OCI-LY3 (cell line): ENCODE measurements around the gene ICAM1.

ENCODE experiments used
- H2AFZ ChIP-seq: fragments of 200-600, 300-600 bp; shearing (Covaris generic); 2 replicates; pipeline ENCODE4 v1.6.0; 2014; ENCODE audit warnings: antibody characterized with exemption, low read depth, low read length
- H3K27ac ChIP-seq: fragments of 200-600, 300-600 bp; sonication (generic); 2 replicates; pipeline ENCODE4 v1.5.1; 2014; ENCODE audit warnings: mild to moderate bottlenecking, low read length, moderate library complexity, mixed read lengths
- H3K27me3 ChIP-seq: fragments of 200-600, 300-600 bp; sonication (generic); 2 replicates; pipeline ENCODE4 v1.6.1; 2014; ENCODE audit warnings: low read depth, low read length, mixed read lengths
- H3K36me3 ChIP-seq: fragments of 200-600, 300-600 bp; sonication (generic); replicated peaks from 2 replicates; pipeline ENCODE3; 2014; ENCODE audit warnings: low read depth, low read length, mixed read lengths
- H3K4me1 ChIP-seq: fragments of 300-600, 200-600 bp; sonication (generic); 2 replicates; pipeline ENCODE4 v1.6.1; 2014; ENCODE audit warnings: low read length, mixed read lengths
- H3K4me2 ChIP-seq: fragments of 200-600, 300-600 bp; sonication (generic); 2 replicates; pipeline ENCODE4 v1.6.1; 2014; ENCODE audit warnings: low read length, mixed read lengths
- H3K4me3 ChIP-seq: fragments of 300-600, 200-600 bp; sonication (generic); 2 replicates; pipeline ENCODE4 v1.5.1; 2014; ENCODE audit warnings: antibody characterized with exemption, mild to moderate bottlenecking, low read length, moderate library complexity
- H3K79me2 ChIP-seq: fragments of 300-600, 200-600 bp; shearing (Covaris generic); 2 replicates; pipeline ENCODE4 v1.6.1; 2014; ENCODE audit warnings: mild to moderate bottlenecking, low read length, mixed read lengths
- H3K9ac ChIP-seq: fragments of 300-600, 200-600 bp; shearing (Covaris generic); 2 replicates; pipeline ENCODE4 v1.6.0; 2014; ENCODE audit warnings: mild to moderate bottlenecking, low read length, moderate library complexity
- H3K9me3 ChIP-seq: fragments of 200-600, 300-600 bp; shearing (Covaris generic); 2 replicates; pipeline ENCODE4 v1.6.1; 2014; ENCODE audit warnings: low read length, mixed read lengths; ENCODE audit not compliant: insufficient read depth
- H4K20me1 ChIP-seq: fragments of 200-600, 300-600 bp; sonication (generic); 2 replicates; pipeline ENCODE4 v1.6.1; 2016; ENCODE audit warnings: low read length, mixed read lengths; ENCODE audit not compliant: insufficient read depth
- EZH2phosphoT487 ChIP-seq: fragments of 200-600 bp; shearing (Covaris generic); IDR thresholded peaks from 2 replicates; pipeline ENCODE4 v1.6.1; 2018; ENCODE audit warnings: antibody characterized with exemption, mixed run types, low read depth
- TF ChIP-seq, protein P1 (sequence below): fragments of 200-600, 300-600 bp; sonication (generic); IDR thresholded peaks from 2 replicates; pipeline ENCODE4 v1.5.1; 2014; ENCODE audit warnings: antibody characterized with exemption, low read length, low read depth

The ICAM1 gene

DNA sequence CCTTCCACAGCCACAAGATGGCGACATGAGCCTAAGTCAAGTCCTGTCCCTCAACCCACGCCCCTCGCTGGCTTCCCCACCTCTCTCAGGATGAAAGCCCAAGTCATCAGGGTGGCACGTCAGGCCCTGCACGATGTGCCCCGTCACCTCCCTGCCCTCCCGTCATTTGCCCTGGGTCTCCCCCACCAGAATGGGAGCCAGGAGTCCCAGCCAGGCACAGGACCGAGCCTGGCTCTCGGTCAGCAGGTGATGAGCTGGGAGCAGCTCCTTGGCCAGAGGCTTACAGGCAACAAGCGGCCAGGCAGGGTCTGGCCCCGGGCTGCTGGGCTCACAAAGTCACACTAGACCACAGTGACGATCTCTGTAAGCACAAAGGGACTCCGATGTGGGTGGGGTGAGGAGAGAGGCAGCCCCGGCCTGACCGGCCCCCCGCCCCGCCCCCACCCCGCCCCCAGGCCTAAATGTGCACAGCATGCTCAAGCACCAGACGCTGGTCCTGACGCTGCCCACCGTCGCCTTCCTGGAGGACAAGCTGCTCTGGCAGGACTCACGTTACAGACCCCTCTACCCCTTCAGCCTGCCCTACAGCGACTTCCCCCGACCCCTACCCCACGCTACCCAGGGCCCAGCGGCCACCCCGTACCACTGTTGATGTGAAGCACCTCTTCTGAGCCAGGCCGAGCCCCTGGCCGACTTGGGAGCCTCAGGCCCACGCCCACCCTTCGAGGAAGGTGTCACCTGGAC, 11.6 kb upstream of the ICAM1 start:
- H3K27me3 ChIP-seq: no peaks in the 10 kb centered on the region
- no peaks in the 10 kb centered on the region for H4K20me1 ChIP-seq
- no peak overlapping the region for H3K4me3 ChIP-seq
- H2AFZ ChIP-seq: no peak overlapping the region
- no peak overlapping the region; the same call in 1 of the 2 replicates for H3K4me2 ChIP-seq
- no peak overlapping the region for H3K9ac ChIP-seq
- peaks cover 3% of the 10 kb centered on the region; the same call in 1 of the 2 replicates for H3K4me1 ChIP-seq
- H3K79me2 ChIP-seq: peaks cover 5% of the 10 kb centered on the region; the same call in 1 of the 2 replicates
- H3K36me3 ChIP-seq: peaks cover 45% of the 10 kb centered on the region
- TF ChIP-seq, protein P1, sequence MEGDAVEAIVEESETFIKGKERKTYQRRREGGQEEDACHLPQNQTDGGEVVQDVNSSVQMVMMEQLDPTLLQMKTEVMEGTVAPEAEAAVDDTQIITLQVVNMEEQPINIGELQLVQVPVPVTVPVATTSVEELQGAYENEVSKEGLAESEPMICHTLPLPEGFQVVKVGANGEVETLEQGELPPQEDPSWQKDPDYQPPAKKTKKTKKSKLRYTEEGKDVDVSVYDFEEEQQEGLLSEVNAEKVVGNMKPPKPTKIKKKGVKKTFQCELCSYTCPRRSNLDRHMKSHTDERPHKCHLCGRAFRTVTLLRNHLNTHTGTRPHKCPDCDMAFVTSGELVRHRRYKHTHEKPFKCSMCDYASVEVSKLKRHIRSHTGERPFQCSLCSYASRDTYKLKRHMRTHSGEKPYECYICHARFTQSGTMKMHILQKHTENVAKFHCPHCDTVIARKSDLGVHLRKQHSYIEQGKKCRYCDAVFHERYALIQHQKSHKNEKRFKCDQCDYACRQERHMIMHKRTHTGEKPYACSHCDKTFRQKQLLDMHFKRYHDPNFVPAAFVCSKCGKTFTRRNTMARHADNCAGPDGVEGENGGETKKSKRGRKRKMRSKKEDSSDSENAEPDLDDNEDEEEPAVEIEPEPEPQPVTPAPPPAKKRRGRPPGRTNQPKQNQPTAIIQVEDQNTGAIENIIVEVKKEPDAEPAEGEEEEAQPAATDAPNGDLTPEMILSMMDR: peak; percentile 77
- TF ChIP-seq EZH2phosphoT487: no peak
- no peak overlapping the region for H3K27ac ChIP-seq
- H3K9me3 ChIP-seq: no peaks in the 10 kb centered on the region

DNA sequence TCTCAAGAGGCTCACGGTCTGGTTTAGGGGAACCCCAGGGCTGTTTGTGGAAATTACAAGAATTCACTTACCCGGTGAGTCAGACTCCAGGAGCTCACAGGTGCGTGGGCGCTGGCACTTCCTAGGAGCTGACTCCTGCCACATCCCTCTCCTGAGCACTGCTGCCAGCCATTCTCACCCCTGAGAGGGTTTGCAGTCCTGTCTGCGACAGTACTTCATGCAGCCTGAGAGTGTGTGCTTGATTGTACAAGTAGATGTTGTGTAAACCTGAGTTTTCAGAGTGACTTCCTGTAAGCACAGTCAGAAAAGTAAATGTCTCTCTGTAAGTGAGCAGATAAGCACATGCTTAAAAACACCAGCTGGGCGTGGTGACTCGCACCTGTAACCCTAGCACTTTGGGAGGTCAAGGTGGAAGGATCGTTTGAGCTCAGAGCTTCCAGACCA, 10.8 kb upstream of the ICAM1 start:
- no peaks in the 10 kb centered on the region for H3K9me3 ChIP-seq
- no peak overlapping the region for H3K4me2 ChIP-seq
- TF ChIP-seq, protein P1: no peak
- no peak for TF ChIP-seq EZH2phosphoT487
- H3K4me1 ChIP-seq: peaks cover 3% of the 10 kb centered on the region; the same call in 1 of the 2 replicates
- peaks cover 38% of the 10 kb centered on the region for H3K36me3 ChIP-seq
- no peak overlapping the region for H3K27ac ChIP-seq
- no peak overlapping the region for H3K9ac ChIP-seq
- no peak overlapping the region for H3K4me3 ChIP-seq
- no peak overlapping the region for H2AFZ ChIP-seq
- H3K79me2 ChIP-seq: peaks cover 2% of the 10 kb centered on the region; the same call in 1 of the 2 replicates
- H4K20me1 ChIP-seq: no peaks in the 10 kb centered on the region
- H3K27me3 ChIP-seq: no peaks in the 10 kb centered on the region

DNA sequence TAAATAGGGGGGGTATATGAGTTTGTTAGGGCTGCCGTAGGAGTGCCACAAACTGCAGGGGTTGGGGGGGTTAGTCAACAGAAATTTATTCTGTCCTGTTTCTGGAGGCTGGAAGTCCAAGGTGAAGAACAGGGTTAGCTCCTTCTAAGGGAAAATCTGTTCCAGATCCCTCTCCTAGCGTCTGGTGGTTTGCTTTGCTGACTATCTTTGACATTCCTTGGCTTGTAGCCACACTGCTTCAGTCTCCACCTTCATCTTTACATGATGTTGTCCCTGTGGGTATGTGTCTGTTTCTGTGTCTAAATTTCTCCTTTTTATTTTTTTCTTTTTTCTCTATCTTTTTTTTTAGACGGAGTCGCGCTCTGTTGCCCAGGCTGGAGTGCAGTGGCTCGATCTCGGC, 8.1 kb upstream of the ICAM1 start:
- TF ChIP-seq, protein P1: no peak
- no peak for TF ChIP-seq EZH2phosphoT487
- no peaks in the 10 kb centered on the region for H4K20me1 ChIP-seq
- no peaks in the 10 kb centered on the region for H3K79me2 ChIP-seq
- no peak overlapping the region for H2AFZ ChIP-seq
- peaks cover 21% of the 10 kb centered on the region for H3K36me3 ChIP-seq
- no peak overlapping the region for H3K4me3 ChIP-seq
- H3K27ac ChIP-seq: no peak overlapping the region
- H3K4me2 ChIP-seq: no peak overlapping the region
- no peaks in the 10 kb centered on the region for H3K9me3 ChIP-seq
- no peaks in the 10 kb centered on the region for H3K27me3 ChIP-seq
- peaks cover 3% of the 10 kb centered on the region; the same call in 1 of the 2 replicates for H3K4me1 ChIP-seq
- H3K9ac ChIP-seq: no peak overlapping the region

DNA sequence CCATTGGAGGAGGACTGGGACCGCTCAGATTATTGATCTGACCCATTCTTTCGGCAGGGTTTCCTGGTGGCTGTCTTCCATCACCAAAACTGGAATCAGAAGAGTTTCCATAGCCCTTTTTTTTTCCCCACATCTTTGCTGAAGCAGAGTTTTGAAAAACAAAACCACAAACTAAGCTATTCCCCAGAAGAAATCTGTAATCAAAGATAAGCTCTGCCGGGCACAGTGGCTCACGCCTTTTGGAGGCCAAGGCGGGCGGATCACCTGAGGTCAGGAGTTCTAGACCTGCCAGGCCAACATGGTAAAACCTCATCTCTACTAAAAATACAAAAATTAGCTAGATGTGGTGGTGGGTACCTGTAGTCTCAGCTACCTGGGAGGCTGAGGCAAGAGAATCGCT, 4.2 kb upstream of the ICAM1 start:
- no peak overlapping the region for H2AFZ ChIP-seq
- no peaks in the 10 kb centered on the region for H4K20me1 ChIP-seq
- no peaks in the 10 kb centered on the region for H3K27me3 ChIP-seq
- no peak overlapping the region for H3K27ac ChIP-seq
- H3K36me3 ChIP-seq: peaks cover under 1% of the 10 kb centered on the region
- no peak overlapping the region for H3K4me2 ChIP-seq
- no peak overlapping the region for H3K9ac ChIP-seq
- peaks cover 6% of the 10 kb centered on the region; the same call in 1 of the 2 replicates for H3K4me1 ChIP-seq
- no peaks in the 10 kb centered on the region for H3K9me3 ChIP-seq
- TF ChIP-seq EZH2phosphoT487: no peak
- TF ChIP-seq, protein P1: no peak
- H3K4me3 ChIP-seq: no peak overlapping the region
- peaks cover 22% of the 10 kb centered on the region for H3K79me2 ChIP-seq
